ENCODE results near the gene SKIC3. TPM values are rescaled to one million over a fixed set of nuclear protein-coding genes. Genes with fewer than 3 reads are reported as not detected.

SKIC3 gene
- 49.2 and 54.6 TPM in 2 replicates for total RNA-seq

GRCh38 chr5:95554647-95555548, at the start of gene SKIC3, which contains the start of gene ARSK:
TSS of gene SKIC3 (minus strand) at chr5:95554977. CDS start at chr5:95547150, 7,827 bp downstream.
TSS of gene ARSK (plus strand) at chr5:95555101. CDS start at chr5:95555279, 178 bp downstream.

Other genes starting within 250 kb of the SKIC3 start
- not detected in 2 replicates for gene FAM81B, start 163.6 kb downstream of the SKIC3 start, total RNA-seq
- gene ARSK, start 124 bp upstream of the SKIC3 start, total RNA-seq = 8.2 and 9.4 TPM in 2 replicates
- 0.34 and 0.59 TPM in 2 replicates for gene GPR150, start 65.1 kb upstream of the SKIC3 start, total RNA-seq
- 1.5 and 2.2 TPM in 2 replicates for gene RFESD, start 91.8 kb upstream of the SKIC3 start, total RNA-seq
- gene SPATA9, start 128.0 kb upstream of the SKIC3 start, total RNA-seq = 0.15 and 0.84 TPM in 2 replicates
- 68.2 and 91.3 TPM in 2 replicates for gene RHOBTB3, start 176.4 kb upstream of the SKIC3 start, total RNA-seq